H1 (cell line): ENCODE data around the gene RARRES1.

ENCODE experiments used
- BCL11A ChIP-seq, 2 experiments: IDR thresholded peaks; one replicate each; pipeline ENCODE4 v1.6.1; 2011; ENCODE audit warnings: low read depth in 2 of 2, low read length in 2 of 2, mild to moderate bottlenecking in 2 of 2
- BRCA1 ChIP-seq: IDR thresholded peaks from 2 replicates; pipeline ENCODE4 v1.6.1; 2012; ENCODE audit warnings: low read depth, low read length, improper control_type of control experiment
- CTBP2 ChIP-seq: IDR thresholded peaks from 2 replicates; pipeline ENCODE4 v1.7.0; 2011; ENCODE audit warnings: borderline replicate concordance, mild to moderate bottlenecking, moderate library complexity, mixed read lengths, low read length; ENCODE audit not compliant: insufficient read depth, insufficient read length
- CTCF ChIP-seq, 3 experiments: IDR thresholded peaks; 1 replicate in 2 of 3; 2 replicates in 1 of 3; pipeline versions ENCODE4 v1.5.1 to v1.6.1; 2011; ENCODE audit warnings: low read length in 3 of 3, mild to moderate bottlenecking in 3 of 3, inconsistent platforms in 2 of 3, low read depth in 1 of 3, moderate library complexity in 1 of 3; ENCODE audit not compliant: insufficient read depth in 1 of 3; ENCODE audit errors: control extremely low read depth in 1 of 3
- KDM5A ChIP-seq: fragments of 200-600 bp; IDR thresholded peaks from 2 replicates; pipeline ENCODE4 v1.7.1; 2012; ENCODE audit warnings: mild to moderate bottlenecking, low read length, inconsistent platforms, mixed read lengths
- TCF12 ChIP-seq: IDR thresholded peaks from 2 replicates; pipeline ENCODE4 v1.6.1; 2011; ENCODE audit warnings: low read depth, mild to moderate bottlenecking, low read length
- TEAD4 ChIP-seq: IDR thresholded peaks from 2 replicates; pipeline ENCODE4 v1.6.1; 2012; ENCODE audit warnings: low read depth, low read length, inconsistent platforms, mixed read lengths

- TF ChIP-seq KDM5A (no peak), TCF12 (no peak), CTBP2 (no peak), BCL11A (IDR thresholded peaks at IDR 0.05; ENCODE audit: low read depth in 2 of 2, low read length in 2 of 2) (no peak), TEAD4 (no peak), BRCA1 (no peak), CTCF (IDR thresholded peaks at IDR 0.05; ENCODE audit: control extremely low read depth in 1 of 3, insufficient read depth in 1 of 3, low read depth in 1 of 3, low read length in 3 of 3) (no peak)
Observed at GRCh38 chr3:158744567-158745288, 12.5 kb upstream of the RARRES1 start.
